HTERT RPE-1 (cell line): ENCODE results near the gene FHIP1B.
"Not testable (repeated sequence)": the region's sequence is repeated elsewhere in the genome, so short reads cannot be mapped to it uniquely, and the experiment has no call there.

Source experiments
- in situ Hi-C: fragments of 300-500 bp; cut with MboI; formaldehyde crosslinking; loops from 4 replicates; pipeline ENCODE4 v1.14.3; 2020; ENCODE audit warnings: low sequenced_read_pairs

The FHIP1B gene

DNA sequence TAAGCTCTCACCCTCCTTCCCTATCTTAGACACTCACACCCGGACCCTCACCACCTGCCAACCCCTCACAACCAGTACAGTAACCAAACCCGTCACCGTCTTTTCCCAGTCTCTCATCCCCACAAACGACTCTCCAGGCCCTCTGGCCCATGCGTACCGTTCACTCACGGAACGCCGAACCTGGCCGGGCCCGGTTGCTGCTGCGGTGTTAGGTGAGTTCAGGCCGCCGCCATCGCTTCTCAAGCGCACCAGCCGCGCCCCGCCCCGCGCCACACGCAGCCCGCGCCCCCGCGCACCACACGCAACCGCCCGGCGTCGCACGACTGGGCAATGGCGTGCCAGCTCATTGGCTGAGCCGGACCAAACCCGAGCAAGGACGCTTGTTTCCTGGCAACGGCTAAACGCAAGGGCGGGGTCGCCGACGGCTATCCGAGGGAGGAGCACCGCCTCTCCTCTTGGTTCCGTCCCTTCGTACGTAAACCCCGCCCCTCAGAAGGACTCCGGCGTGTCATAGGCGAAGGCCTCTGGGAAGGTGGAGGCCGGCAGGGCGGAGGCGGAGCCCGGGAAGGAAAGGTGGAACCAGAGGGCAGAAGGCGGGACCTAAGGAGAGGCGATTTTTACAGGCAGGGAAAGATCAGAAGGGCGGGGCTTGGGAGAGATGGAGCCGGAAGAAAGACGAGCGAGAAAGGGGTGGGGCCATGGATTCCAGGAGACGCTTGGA is at the start of gene FHIP1B:
Gene FHIP1B, minus strand, starts transcription at position 250 of the 721 bp plus-strand sequence. CDS start 10,120 bp downstream, outside the sequence.
- in situ Hi-C loops = no loop called here

DNA sequence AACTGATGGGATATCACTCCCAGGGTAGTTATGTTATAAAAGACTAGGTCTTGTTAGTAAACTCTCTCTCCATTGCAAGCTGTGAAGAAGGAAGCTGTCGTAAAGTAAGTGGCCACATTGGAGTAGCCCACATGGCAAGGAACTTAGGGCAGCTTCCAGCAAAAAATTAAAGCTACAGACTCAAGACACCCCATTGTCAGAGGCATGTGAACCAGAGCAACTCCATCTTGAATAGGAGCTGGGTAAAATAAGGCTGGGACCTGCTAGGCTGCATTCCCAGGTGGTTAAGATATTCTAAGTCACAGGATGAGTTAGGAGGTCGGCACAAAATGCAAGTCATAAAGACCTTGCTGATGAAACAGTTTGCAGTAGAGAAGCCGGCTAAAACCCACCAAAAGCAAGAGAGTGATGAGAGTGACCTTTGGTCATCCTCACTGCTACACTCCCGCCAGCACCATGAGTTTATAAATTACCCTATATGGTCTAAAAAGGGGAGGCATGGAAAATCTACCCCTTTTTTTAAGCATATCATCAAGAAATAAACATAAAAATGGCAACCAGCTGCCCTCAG is 49.1 kb upstream of the FHIP1B start:
- in situ Hi-C loops = no loop called here

DNA sequence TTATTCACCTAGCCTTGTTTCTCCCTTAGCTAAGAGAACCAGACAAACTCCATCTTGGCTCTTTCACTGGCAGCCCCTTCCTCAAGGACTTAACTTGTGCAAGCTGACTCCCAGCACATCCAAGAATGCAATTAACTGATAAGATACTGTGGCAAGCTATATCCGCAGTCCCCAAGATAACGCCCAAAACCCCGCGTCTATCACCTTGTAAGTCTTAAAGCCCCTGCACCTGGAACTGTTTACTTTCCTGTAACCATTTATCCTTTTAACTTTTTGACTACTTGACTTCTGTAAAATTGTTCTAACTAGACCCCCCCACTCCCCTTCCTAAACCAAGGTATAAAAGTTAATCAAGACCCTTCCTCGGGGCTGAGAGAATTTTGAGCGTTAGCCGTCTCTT is 46.4 kb upstream of the FHIP1B start:
- in situ Hi-C loops = not testable (repeated sequence)

DNA sequence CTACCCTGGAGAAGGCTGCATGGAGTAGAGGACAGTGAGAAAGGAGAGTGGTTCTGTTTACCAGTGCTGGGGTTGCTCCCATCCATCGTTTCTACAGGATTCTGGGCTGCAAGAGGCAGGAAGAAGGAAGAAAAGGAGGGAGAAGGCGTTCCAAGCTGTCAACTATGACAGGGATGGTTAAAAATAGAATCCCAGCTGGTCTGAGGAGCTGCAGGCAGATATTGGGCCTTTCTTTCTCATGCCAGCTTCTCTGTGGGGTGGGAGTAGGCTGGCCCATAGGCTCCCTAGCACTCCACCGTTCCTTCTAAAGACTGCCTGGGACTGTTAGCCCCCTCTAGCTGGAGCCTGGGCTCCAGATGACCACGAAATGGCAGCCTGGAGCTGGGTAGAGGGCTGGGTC is 38.8 kb upstream of the FHIP1B start:
- in situ Hi-C loops = no loop called here

DNA sequence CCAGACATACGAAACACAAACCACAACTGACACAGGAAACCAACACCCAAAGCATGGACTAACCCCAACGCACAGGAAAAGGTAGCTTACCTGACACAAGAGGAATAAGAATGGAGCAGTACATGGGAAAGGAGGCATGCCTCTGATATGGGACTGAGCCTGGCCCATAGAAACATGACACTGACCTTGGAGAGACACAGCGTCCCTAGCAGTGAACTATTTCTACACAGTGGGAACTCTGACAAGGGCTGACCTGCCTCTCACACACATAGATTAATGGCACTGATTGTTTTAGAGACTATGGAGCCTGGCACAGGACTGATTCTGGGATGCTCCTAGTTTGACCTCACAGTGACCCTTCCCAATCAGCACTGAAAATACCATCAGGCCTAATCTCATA is 37.2 kb upstream of the FHIP1B start:
- in situ Hi-C loops = no loop called here

DNA sequence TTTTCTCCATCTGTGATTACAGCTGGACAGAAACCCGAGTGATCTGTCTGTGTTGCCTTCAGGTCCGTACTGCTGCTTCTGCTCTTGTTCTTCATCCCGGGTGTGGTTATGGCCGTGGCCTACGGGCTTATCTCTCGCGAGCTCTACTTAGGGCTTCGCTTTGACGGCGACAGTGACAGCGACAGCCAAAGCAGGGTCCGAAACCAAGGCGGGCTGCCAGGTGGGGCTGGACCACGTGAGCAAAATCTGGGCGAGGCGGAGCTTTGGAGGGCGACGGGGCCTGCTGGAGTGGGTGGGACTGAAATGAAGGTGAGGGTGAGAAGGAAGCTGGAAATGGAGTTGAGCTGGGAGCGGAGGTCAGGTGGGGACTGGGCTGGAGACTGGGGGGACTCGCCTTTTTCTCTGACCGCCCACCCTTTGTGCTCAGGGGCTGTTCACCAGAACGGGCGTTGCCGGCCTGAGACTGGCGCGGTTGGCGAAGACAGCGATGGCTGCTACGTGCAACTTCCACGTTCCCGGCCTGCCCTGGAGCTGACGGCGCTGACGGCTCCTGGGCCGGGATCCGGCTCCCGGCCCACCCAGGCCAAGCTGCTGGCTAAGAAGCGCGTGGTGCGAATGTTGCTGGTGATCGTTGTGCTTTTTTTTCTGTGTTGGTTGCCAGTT is 36.3 kb upstream of the FHIP1B start:
- in situ Hi-C loops = no loop called here

DNA sequence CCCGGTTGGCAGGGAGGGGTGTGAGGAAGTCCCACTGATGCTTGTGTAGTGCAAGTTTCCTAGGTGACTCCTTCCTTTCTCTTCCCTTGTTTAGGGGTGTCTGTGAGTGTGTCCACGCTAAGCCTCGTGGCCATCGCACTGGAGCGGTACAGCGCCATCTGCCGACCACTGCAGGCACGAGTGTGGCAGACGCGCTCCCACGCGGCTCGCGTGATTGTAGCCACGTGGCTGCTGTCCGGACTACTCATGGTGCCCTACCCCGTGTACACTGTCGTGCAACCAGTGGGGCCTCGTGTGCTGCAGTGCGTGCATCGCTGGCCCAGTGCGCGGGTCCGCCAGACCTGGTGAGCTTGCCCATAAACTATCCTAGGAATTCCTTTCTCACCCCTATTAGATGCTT is 35.6 kb upstream of the FHIP1B start:
- in situ Hi-C loops = no loop called here

DNA sequence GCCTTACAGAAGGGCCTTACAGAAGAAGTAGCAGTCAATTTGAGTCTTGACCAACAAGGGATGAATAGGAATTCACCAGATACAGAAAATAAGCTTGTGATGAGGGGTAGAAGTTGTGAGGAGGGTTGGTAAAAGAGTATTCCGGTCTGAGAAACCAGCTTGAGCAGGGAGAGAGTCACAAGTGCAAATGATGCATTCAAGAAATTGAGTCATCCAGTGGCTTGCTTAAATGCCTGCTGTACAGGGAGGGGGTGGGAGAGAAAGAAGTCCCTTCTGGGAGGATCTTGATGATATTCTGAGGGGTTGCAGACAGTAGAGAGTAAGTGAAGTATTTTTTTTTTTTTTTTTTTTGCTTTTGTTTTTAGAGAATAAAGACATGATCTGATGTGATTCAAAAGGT is 34.4 kb upstream of the FHIP1B start:
- in situ Hi-C loops = no loop called here

DNA sequence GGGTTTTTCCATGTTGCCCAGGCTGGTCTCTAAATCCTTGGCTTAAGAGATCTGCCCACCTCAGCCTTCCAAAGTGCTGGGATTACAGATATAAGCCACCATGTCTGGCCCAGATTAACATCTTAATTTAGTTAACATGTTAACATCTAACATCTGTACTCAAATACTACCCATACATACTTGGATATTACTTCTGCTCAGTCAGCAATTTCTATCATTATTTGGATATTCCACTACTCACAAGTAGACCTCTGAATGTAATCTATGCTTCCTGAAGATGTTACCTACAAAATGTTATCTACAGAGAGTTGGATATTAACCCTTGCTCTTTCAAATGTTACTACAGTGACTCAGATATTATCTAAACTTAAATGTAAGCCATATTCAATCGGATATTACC is 29.2 kb upstream of the FHIP1B start:
- in situ Hi-C loops = no loop called here

DNA sequence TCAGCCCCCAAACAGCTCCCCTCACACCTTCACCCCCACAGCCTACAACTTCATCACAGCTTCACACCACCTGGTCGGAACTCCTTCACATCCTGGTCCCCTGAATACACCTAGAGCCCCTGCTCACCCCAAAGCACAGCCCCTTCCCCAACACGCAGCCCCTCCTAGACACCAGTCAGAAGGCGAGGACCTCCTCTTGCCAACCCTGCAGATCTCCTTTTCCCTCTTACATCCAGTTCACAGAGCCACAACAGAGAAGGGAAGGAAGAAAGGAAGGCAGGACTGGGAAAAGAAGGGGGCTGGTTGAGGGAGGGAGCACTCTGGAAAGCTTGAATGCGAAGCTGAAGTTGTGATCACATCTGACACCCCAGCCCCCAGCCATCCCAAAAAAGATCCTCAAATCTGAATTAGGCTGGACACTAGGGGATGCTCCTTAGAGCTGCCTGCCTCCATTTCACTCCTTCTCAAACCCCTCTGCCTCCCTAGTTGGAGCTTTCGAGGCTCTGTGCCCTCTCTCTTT is 25.8 kb upstream of the FHIP1B start:
- in situ Hi-C loops = no loop called here

DNA sequence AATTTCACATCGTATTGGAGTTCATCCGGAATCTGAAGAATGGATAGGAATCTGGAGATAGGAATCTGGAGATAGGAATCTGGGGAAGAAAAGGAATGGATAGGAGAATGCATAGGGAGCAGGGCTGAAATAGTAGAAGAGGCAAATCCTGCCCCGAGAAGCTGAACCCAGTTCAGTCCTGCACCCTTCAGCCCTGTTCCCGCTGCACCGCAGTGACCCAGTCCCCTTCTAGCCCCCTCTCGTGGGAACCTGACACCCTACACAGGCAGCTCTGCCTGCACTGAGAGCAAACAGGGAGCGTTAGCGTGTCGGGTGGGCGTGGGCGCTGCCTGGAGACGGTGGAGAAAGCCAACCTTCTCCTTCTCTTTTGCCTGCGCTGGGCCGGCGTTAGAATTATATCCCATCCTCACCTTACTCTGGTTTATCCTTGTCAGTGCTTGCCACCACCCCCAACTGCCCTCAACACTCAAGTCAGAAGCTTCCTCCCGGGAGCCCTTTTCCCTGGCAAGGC is 24.2 kb upstream of the FHIP1B start:
- in situ Hi-C loops = no loop called here

DNA sequence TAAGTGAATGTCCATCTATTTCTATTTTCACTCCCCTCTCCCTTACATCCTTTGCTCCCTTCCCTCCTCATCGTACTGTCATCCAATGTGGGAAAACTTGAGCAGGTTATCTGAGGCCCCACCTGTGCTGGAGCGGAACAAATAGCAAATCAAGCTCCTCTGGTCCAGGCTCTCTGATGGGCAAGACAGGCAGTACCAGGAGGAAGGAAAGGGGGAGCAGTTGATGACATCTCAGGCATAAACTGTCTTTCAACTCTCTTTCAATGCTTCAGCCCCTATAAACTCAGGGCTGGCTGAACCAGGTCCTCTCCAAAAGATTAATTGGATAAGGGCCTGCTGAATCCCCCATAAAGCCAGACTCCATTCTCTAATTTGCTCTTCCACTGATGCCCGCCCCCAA is 23.7 kb upstream of the FHIP1B start:
- in situ Hi-C loops = no loop called here

DNA sequence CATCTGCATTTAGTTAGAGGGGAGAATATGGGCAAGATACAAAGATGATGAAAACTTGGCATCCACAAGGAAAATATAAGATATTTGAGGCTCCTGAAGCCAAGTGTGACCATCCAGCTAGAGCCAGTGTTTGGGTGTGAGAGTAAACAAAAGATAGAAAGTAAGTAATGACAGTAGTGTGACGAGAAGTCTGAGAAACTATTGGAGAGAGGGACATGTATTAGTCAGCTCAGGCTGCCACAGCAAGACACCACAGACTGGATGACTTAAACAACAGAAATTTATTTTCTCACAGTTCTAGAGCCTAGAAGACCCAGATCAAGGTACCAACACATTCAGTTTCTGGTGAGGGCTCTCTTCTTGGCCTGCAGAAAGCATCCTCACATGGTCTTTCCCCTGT is 18.8 kb upstream of the FHIP1B start:
- in situ Hi-C loops = no loop called here

DNA sequence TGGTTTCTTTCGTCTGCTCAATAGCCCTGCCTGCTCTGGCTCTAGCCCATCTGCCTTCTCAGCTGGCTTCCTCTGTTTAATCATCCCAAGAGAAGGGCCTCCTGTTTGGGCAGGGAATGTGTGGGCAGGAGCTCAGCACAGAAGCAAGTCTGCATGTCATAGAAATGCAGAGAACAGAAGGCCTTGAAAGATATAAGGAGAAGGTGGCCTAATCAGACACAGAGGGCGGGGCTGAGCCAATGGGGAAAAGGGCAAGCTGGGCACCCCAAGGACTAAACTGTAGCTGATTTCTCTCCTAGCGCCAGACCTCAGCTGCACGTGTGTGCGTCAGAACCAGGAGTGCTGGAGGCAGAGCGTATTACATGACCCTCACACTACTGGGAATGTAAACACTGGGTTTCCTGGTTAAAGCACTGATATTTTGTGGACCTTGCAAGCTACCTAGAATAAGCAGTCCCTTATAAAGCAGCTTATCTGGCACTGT is 17.6 kb upstream of the FHIP1B start:
- in situ Hi-C loops = no loop called here

DNA sequence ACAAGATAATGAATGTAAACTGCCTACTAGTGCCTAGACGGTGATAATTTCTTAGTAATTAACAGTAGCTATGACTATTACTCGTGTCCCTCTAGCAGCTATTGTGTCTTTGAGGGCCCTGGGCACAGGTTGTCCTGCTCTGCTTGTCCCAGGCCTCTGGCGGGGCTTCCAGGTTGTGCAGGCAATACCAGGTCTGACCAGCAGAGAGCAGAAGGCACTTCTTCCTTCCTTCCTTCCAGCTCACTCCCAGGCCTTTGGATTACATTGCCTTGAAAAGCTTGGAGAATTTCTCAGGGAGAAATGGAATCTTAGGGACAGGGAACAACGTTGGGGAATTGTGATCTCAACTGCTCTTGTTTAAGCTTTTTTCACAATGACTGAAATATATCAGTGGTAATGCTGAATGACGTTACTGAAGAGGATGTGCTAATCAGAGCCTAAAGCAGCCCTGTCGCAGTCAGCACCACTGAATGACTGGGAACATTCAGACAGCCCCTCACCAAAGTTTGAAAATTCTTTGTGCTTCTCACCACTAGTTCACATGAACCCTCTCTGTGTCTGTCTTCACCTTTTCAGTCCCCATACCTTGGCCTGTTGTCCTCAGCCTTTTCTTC is 16.8 kb upstream of the FHIP1B start:
- in situ Hi-C loops = no loop called here

DNA sequence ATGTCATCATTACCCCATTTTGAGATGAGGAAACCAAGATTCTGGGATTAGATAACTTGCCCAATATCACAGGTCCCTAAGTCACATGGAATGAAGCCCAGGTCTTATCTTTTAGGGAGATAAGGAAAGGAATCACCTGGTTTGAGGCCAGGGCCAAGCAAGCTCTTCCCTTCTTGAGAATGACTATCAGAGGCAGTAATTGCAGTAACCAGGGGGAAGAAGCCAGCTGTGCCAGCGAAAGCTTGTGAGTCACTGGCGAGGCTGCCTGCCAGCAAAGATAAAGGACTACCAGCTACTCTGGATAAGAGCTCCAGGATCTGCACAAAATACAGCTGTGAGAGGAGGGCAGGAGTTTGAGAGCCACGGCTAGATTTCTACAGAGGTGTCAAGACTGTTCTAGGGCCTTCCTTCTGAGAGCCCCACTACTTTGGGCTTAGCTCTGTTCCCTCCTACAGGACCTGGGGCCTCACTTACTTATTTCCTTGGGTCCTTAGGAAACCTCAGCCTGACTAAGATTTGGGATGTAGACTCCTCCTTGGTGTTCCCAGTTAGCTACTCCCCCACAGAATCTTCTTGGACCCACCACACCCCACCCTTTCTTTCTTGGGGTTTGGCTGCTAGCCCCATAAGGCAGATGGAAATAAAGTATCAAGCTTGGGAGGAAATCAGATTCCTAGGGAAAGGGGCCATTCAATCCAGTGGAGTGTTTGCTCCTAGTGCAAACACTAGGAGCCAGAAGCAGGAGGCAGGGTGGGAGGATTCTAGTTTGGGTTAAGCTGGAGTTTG is 15.5 kb upstream of the FHIP1B start:
- in situ Hi-C loops = no loop called here

DNA sequence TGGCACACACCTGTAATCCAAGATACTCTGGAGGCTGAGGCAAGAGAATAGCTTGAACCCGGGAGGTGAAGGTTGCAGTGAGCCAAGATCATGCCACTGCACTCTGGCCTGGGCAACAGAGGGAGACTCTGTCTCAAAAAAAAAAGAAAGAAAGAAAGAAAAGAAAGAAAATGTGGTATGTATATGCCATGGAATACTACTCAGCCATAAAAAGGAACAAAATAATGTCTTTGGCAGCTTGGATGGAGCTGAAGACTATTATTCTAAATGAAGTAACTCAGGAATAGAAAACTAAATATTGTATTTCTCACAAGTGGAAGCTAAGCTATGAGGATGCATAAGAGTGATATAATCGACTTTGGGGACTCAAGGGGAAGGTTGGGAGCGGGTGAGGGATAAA is 14.5 kb upstream of the FHIP1B start:
- in situ Hi-C loops = not testable (repeated sequence)

DNA sequence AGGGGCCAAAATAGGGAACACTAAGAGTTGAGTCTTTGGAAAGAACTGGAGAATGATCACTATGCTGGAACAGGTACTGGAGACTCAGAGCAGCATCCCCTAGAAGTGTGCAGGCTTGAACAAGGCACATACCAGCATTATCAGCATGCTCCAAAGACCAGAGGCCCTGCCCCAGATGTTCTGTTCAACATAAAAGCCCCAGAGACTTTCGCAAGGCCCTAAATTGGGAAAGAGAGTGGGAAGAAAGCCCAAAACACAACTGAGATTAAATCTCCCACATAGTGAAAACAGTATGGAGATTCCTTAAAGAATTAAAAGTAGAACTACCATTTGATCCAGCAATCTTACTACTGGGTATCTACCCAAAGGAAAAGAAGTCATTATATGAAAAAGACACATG is 13.8 kb upstream of the FHIP1B start:
- in situ Hi-C loops = no loop called here

DNA sequence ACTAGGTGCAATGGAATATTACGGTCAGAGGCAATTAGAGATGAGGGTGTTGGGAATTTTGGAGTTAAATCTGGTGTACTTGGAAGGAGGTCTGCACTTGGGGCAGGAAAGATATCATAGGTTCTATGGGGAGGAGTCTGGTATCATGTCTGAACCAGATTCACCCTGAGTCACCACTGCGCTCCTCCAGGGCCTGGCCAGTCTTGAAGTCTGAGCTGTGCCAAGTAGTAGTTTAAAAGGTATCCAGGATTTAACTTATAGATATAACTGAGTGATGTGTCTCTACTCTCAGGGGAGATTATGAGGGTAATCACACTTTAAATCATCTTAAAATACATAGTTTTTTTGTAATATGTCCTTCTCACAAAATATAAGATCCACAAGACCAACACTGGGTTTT is 11.1 kb upstream of the FHIP1B start:
- in situ Hi-C loops = no loop called here

DNA sequence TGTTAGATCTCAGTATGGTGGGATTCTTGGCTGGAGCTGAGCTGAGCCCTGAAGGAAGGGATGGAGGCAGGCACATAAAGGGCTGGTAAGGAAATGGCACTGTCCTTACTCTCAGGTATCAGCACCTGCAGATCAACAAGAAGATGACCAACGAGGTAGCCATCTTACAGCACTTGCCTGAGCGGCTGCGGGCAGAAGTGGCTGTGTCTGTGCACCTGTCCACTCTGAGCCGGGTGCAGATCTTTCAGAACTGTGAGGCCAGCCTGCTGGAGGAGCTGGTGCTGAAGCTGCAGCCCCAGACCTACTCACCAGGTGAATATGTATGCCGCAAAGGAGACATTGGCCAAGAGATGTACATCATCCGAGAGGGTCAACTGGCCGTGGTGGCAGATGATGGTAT is 6.9 kb upstream of the FHIP1B start:
- in situ Hi-C loops = no loop called here

DNA sequence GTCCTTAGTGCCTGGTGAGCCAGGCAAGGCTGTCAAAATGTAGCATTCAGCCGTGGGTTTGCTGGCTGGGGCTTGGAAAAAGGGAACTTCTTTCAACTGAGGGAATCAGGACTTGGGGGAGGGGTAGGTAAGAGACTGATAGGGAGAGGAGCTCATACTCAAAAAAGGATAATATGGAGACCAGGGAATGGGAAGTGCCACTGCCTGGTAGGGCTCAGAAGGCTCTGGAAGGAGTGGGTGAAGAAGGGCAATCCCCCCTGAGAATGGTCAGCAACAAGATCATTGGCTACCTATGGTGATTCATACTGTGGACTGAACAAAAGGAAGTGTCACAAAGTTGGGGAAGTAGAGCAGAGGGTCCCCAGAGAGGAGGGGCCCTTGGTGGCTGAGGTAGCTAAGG is 6.3 kb upstream of the FHIP1B start:
- in situ Hi-C loops = no loop called here
